Mesodermal cell (in vitro differentiated cells): Measurements from ENCODE around the gene VEPH1.
A peak's percentile ranks its signal among the peaks of the same experiment; 100 is the strongest.

Experiments used
- H3K27ac ChIP-seq: 2 replicates; pipeline ENCODE4 v1.7.0; 2013; ENCODE audit warnings: mild to moderate bottlenecking, low read depth, low read length, moderate library complexity; ENCODE audit not compliant: severe bottlenecking
- H3K36me3 ChIP-seq: 2 replicates; pipeline ENCODE4 v1.7.1; 2013; ENCODE audit warnings: mild to moderate bottlenecking, low read length, moderate library complexity; ENCODE audit not compliant: control insufficient read depth, insufficient read depth
- H3K4me1 ChIP-seq: one replicate; pipeline ENCODE4 v1.7.1; 2013; ENCODE audit warnings: mild to moderate bottlenecking, low read length; ENCODE audit not compliant: insufficient read depth, control insufficient read depth, poor library complexity, severe bottlenecking
- H3K4me3 ChIP-seq: 2 replicates; pipeline ENCODE4 v1.7.0; 2013; ENCODE audit warnings: low read length, control low read depth, mild to moderate bottlenecking; ENCODE audit not compliant: insufficient read depth, poor library complexity, severe bottlenecking; ENCODE audit errors: extremely low read depth
- H3K9me3 ChIP-seq: 2 replicates; pipeline ENCODE4 v1.7.1; 2013; ENCODE audit warnings: mild to moderate bottlenecking, low read length, moderate library complexity; ENCODE audit not compliant: control insufficient read depth
- WGBS, 2 experiments: methylation state at CpG; one replicate each; pipeline ENCODE4 v1.1.5; 2013; ENCODE audit warnings: missing lambda C conversion rate in 2 of 2; ENCODE audit not compliant: insufficient coverage in 2 of 2; 5-methylcytosine and 5-hydroxymethylcytosine counted together

The VEPH1 gene

DNA sequence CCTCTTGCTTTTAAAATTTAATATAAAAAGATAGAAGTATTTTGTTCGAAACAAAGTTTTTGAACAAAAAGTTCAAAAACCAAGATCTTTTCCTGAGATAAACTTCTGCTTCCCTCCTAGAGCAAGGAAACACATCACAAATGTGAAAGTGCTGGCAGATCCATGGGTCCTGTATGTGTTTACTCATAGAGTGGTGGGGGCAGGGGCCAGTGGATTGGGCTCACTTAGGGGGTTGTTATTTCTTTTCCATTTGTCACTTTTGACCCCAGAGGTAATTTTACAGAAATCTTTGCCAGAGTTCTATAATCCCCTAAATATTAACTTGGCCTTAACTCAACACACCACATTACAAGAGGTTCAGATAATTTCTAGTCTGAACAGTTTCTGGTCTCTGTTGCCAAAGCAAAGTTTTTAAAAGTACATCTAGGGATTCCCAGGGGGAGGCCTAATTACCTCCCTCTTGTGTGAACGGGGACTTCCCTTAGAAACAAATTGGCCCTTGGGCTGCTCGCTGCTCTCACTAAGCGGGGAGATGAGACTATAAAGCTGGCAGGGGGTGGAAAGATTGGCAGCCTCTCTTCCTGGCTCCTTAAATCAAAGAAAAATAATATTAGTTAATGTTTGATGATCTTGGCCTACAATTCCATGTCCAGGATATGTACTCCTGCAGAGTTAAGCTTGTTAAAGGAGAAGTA lies 133.3 kb downstream of the VEPH1 start:
- Histone ChIP-seq H3K9me3 (no peaks in the 10 kb centered on the region), H3K4me3 (no peak overlapping the region), H3K36me3 (no peaks in the 10 kb centered on the region), H3K4me1 (no peaks in the 10 kb centered on the region), H3K27ac (no peak overlapping the region)
- WGBS, 2 experiments: 25% methylated on average over 2 of the region's 4 CpGs; no CpG with 5 or more reads in 1 of the 2 experiments

DNA sequence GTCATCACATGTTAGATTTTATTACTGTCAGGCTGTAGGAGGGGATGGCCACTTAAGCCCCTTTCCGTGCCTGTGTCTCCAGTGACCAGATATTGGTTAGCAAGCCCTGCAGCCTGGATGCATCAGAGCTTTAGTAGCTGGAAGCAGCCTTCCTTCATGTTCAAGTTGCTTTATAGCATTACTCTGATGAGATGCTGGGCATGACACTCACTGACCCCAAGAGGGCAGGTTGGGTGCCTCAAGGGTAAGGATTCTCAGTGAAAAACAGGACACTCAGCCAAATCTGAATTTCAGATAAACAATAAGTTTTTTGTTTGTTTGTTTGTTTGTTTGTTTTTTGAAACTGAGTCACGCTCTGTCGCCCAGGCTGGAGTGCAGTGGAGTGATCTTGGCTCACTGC lies 135.0 kb downstream of the VEPH1 start:
- H3K4me1 ChIP-seq: no peaks in the 10 kb centered on the region
- H3K36me3 ChIP-seq: no peaks in the 10 kb centered on the region
- H3K4me3 ChIP-seq: no peak overlapping the region
- no peak overlapping the region for H3K27ac ChIP-seq
- no peaks in the 10 kb centered on the region for H3K9me3 ChIP-seq
- WGBS, 2 experiments: 80 to 87% methylated on average over 1 to 2 of the region's 3 CpGs

DNA sequence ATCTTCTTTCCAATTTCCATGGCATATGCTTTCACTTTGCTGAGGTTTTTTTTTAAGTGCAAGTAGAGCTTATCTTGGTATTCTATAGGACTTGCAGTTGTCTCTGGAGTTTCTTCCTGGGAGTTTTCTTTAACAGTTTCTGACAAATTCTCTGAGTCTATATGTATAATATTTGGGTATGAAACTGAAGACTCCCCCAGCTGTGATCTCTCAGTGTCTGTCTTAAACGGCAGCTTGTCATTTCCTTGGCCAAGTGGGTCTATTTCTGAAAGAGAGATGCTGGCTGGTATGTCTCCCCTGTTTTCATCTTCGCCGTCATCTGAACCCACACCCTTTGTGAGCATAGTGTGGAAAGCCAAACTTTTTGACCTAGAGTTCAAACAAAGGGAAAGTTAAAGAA lies 139.8 kb downstream of the VEPH1 start:
- Histone ChIP-seq H3K36me3 (no peaks in the 10 kb centered on the region), H3K27ac (no peak overlapping the region), H3K4me1 (peaks cover 4% of the 10 kb centered on the region), H3K9me3 (no peaks in the 10 kb centered on the region), H3K4me3 (no peak overlapping the region)
- 67 to 100% methylated on average over 1 to 2 of the region's 3 CpGs for WGBS, 2 experiments

DNA sequence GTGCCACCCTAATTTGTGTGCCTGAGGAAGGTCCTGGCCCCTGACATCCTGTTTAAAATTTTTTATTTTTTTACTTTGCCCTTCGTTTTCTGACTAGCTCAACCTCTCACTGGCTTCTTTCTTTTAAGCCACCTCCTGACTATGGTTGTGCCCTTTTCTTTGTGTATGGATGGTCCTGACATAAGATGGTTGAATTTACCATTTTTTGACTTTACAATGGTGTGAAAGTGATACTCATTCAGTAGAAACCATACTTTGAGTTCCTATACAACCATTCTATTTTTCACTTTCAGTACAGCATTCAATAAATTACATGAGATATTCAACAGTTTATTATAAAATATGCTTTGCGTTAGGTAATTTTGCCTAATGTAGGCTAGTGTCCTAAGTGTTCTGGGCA lies 140.9 kb downstream of the VEPH1 start:
- peaks cover 4% of the 10 kb centered on the region for H3K4me1 ChIP-seq
- H3K27ac ChIP-seq: no peak overlapping the region
- no peak overlapping the region for H3K4me3 ChIP-seq
- H3K9me3 ChIP-seq: no peaks in the 10 kb centered on the region
- no peaks in the 10 kb centered on the region for H3K36me3 ChIP-seq
- no CpG with 5 or more reads among the region's 2 CpGs for WGBS, 2 experiments

DNA sequence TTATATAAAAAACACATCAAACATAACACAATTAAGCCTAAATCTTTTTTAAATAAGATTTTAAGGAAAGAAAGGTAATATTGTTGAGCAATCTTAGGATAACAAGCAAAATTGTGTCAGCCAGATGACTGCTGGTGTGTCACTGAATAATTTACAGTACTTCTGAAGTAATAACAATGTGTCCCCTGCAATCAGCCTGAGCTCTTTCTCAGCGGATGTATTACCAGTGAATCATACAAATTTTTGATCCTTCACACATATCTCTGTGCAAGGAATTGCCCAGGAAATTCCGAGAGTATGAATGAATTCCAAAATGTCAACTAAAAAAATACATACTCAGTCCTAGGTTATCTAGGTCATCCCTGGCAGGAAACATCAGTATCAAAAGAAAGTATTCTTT lies 143.2 kb downstream of the VEPH1 start:
- H3K36me3 ChIP-seq: no peaks in the 10 kb centered on the region
- no peaks in the 10 kb centered on the region for H3K9me3 ChIP-seq
- 77% methylated on average over 2 of the region's 2 CpGs; no CpG with 5 or more reads in 1 of the 2 experiments for WGBS, 2 experiments
- H3K4me3 ChIP-seq: no peak overlapping the region
- H3K27ac ChIP-seq: peak overlapping the region; percentile 32
- peaks cover 4% of the 10 kb centered on the region for H3K4me1 ChIP-seq

DNA sequence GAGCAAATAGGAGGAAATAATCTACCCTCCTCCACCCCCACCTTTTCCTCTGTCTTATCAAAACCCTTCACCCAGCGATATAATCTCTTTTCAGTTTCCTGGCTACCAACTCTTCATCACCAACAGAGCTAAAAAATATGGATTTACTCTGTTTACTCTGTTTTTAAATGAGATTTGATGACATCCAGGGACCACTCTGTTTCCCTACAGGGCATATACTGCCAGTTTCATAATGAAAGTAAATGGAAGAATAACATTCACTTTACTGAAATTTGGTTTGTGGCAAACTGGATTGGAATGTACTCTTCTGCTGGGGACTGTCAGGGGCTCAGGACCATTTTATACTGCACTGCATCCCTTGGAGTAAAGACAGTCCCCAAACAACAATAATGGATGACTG lies 146.7 kb downstream of the VEPH1 start:
- 80% methylated on average over 1 of the region's 1 CpG; no CpG with 5 or more reads in 1 of the 2 experiments for WGBS, 2 experiments

DNA sequence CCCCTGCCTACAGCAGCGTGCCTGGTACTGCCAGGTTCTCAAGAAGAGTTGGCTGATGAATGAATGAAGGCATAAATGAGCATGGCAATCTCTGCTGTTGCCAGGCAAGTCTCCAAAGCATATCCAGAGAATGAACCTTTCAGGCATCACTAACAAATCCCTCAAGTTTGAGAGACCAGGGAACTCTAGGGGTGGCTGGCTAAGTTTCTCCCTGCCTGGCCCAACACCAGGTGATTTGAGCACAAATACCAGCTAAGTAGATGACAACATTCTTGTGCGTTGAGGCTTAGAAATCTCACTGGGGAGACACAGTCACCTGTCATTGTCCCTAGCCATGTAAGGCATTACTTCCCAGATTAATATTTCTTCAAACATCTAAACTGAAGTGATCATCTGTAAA lies 147.9 kb downstream of the VEPH1 start:
- Histone ChIP-seq H3K27ac (no peak overlapping the region), H3K36me3 (no peaks in the 10 kb centered on the region), H3K4me3 (no peak overlapping the region), H3K4me1 (peaks cover 4% of the 10 kb centered on the region), H3K9me3 (no peaks in the 10 kb centered on the region)
- 100% methylated on average over 1 of the region's 2 CpGs; no CpG with 5 or more reads in 1 of the 2 experiments for WGBS, 2 experiments

More for the DNA sequence above, 146.7 kb downstream of the VEPH1 start:
- H3K9me3 ChIP-seq: no peaks in the 10 kb centered on the region
- H3K4me1 ChIP-seq: peaks cover 4% of the 10 kb centered on the region
- H3K36me3 ChIP-seq: no peaks in the 10 kb centered on the region
- H3K4me3 ChIP-seq: no peak overlapping the region
- H3K27ac ChIP-seq: no peak overlapping the region

DNA sequence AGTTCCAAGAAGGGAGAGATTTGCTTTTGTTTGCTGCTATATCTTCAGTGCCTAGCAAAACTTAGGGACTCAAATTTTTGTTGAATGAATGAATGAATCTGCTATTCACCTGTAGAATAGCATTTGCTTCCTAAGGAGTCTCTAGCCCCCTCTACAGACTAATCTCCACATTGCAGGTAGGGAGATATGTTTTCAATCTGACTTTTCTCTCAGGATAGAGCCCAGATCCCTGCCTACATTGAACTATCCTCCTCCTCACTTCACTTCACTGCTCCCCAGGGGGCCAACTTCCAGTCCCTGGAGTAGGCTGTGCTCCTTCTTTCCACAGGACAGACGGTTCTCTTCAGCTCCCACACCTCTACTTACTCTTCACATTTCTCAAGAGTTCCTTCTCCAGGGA lies 148.5 kb downstream of the VEPH1 start:
- Histone ChIP-seq H3K4me3 (no peak overlapping the region), H3K27ac (no peak overlapping the region), H3K9me3 (no peaks in the 10 kb centered on the region), H3K4me1 (peaks cover 4% of the 10 kb centered on the region), H3K36me3 (no peaks in the 10 kb centered on the region)
- WGBS, 2 experiments: 0 to 17% methylated on average over 1 of the region's 1 CpG

DNA sequence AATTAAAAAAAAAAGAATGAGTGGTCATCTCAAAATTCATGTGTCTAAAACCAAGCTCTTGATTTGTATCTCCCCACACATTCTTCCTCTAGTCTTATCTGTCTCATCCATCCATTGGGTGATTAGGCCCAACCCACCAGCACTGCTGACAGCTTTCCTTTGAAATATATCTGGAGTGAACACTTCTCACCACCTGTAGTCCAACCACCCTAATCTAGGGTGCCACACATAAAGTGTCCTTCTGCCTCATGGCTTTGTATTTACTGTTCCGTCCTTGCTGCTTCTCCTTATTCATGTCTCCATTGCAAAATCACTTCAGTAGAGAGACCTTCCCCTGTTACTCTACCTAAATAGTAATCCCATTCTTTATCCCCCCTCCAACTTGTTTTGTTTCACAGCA lies 149.0 kb downstream of the VEPH1 start:
- no peaks in the 10 kb centered on the region for H3K9me3 ChIP-seq
- peaks cover 2% of the 10 kb centered on the region for H3K4me1 ChIP-seq
- 91% methylated on average over 1 of the region's 1 CpG for WGBS, 2 experiments
- no peaks in the 10 kb centered on the region for H3K36me3 ChIP-seq
- H3K4me3 ChIP-seq: no peak overlapping the region
- no peak overlapping the region for H3K27ac ChIP-seq

DNA sequence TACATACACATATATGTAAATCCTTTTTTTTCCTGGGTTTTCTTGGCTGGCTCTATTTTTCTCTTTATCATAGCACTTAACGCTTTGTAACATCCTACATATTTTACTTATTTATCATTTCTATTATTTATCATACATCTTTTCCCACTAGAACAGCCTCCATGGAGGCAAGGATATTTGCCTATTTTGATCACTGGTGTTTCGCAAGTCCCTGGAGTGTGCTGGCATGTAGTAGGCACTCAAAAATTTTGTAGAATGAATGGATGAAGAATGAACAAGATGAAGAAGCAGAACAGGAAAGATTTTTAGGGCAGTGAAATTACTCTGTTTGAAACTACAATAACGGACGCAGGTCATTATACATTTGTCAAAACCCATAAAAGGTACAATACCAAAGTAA lies 149.6 kb downstream of the VEPH1 start:
- no peaks in the 10 kb centered on the region for H3K36me3 ChIP-seq
- H3K9me3 ChIP-seq: no peaks in the 10 kb centered on the region
- H3K27ac ChIP-seq: no peak overlapping the region
- H3K4me1 ChIP-seq: no peaks in the 10 kb centered on the region
- H3K4me3 ChIP-seq: no peak overlapping the region
- 80 to 100% methylated on average over 2 of the region's 4 CpGs for WGBS, 2 experiments

DNA sequence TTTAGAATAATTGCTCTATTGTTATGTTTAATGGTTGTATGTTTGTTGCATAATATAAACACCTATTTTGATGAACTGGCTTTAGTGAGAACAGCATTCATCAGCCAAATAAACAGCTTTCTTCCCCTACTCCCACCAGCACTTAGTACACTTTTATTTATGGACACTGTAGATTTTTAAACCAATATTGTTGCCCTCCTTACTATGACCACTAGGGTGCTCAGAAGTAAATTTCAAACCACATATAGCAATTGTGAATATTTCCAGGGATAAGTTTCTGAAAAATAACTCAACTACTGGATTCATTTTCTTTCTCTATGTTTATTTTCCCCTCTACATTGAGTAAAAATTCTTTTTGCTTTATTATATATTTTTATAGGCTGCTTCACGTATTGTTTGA lies 151.2 kb downstream of the VEPH1 start:
- Histone ChIP-seq H3K36me3 (no peaks in the 10 kb centered on the region), H3K4me1 (no peaks in the 10 kb centered on the region), H3K4me3 (no peak overlapping the region), H3K9me3 (no peaks in the 10 kb centered on the region), H3K27ac (no peak overlapping the region)
- no CpG with 5 or more reads among the region's 1 CpG for WGBS, 2 experiments
